TTC549 (cell line): ENCODE results near the gene GCM1.

Experiments
- FAIRE-seq: peaks from 2 replicates; lab custom pipeline; 2012; peaks lifted over from hg19 to GRCh38; lab: Jason Lieb, UNC

The GCM1 gene

GRCh38 chr6:53152576-53152975 lies 3.9 kb upstream of the GCM1 start:
- no peak for FAIRE-seq

GRCh38 chr6:53151676-53152075 lies 3.0 kb upstream of the GCM1 start:
- FAIRE-seq: no peak

GRCh38 chr6:53144802-53145201 lies 3.8 kb downstream of the GCM1 start:
- no peak for FAIRE-seq

GRCh38 chr6:53143710-53144109 lies 4.9 kb downstream of the GCM1 start:
- no peak for FAIRE-seq

- no peak for FAIRE-seq
Observed at GRCh38 chr6:53142810-53143209, 5.8 kb downstream of the GCM1 start.

- no peak for FAIRE-seq
Observed at GRCh38 chr6:53139841-53140413, 8.7 kb downstream of the GCM1 start.

GRCh38 chr6:53136000-53136609 lies 12.5 kb downstream of the GCM1 start:
- no peak for FAIRE-seq

- FAIRE-seq: no peak
Observed at GRCh38 chr6:53134601-53135235, 13.9 kb downstream of the GCM1 start.

GRCh38 chr6:53133961-53134360 lies 14.7 kb downstream of the GCM1 start:
- no peak for FAIRE-seq

- no peak for FAIRE-seq
Observed at GRCh38 chr6:53130569-53131290, 17.9 kb downstream of the GCM1 start.

- FAIRE-seq: no peak
Observed at GRCh38 chr6:53128842-53129241, 19.8 kb downstream of the GCM1 start.

GRCh38 chr6:53125276-53125675 lies 23.4 kb downstream of the GCM1 start:
- FAIRE-seq: no peak

GRCh38 chr6:53124131-53124800 lies 24.4 kb downstream of the GCM1 start:
- no peak for FAIRE-seq

- no peak for FAIRE-seq
Observed at GRCh38 chr6:53119772-53120409, 28.8 kb downstream of the GCM1 start.

- FAIRE-seq: no peak
Observed at GRCh38 chr6:53119349-53119748, 29.3 kb downstream of the GCM1 start.

GRCh38 chr6:53115741-53116140 lies 32.9 kb downstream of the GCM1 start:
- FAIRE-seq: no peak

GRCh38 chr6:53115113-53115512 lies 33.5 kb downstream of the GCM1 start:
- FAIRE-seq: no peak

GRCh38 chr6:53113742-53114141 lies 34.9 kb downstream of the GCM1 start:
- FAIRE-seq: no peak

- FAIRE-seq: no peak
Observed at GRCh38 chr6:53112871-53113270, 35.8 kb downstream of the GCM1 start.

GRCh38 chr6:53112404-53112803 lies 36.2 kb downstream of the GCM1 start:
- no peak for FAIRE-seq

GRCh38 chr6:53111865-53112264 lies 36.8 kb downstream of the GCM1 start:
- FAIRE-seq: no peak

GRCh38 chr6:53109612-53110011 lies 39.0 kb downstream of the GCM1 start:
- FAIRE-seq: no peak
